GM12864 (cell line): ENCODE data around the gene ADGRL1.

Experiments used
- DNase-seq: peaks from one replicate; pipeline ENCODE4 v3.0.0-alpha.2; 2011; ENCODE audit warnings: low read depth
- H3K4me3 ChIP-seq: 2 replicates; pipeline ENCODE4 v1.5.1; 2011; ENCODE audit warnings: mild to moderate bottlenecking, low read depth, low read length, control low read depth
- CTCF ChIP-seq: IDR thresholded peaks from 2 replicates; pipeline ENCODE4 v1.5.1; 2011; ENCODE audit warnings: low read depth, mild to moderate bottlenecking, moderate library complexity, low read length, control low read depth, inconsistent platforms; ENCODE audit errors: missing control alignments

Gene ADGRL1

GRCh38 chr19:14114439-14114838 lies 91.5 kb downstream of the ADGRL1 start:
- no peak overlapping the region for H3K4me3 ChIP-seq
- no peak for DNase-seq
- no peak for TF ChIP-seq CTCF

- no peak overlapping the region for H3K4me3 ChIP-seq
- peak; percentile 50 for TF ChIP-seq CTCF
- DNase-seq = no peak
Measured at GRCh38 chr19:14113762-14114414, 92.1 kb downstream of the ADGRL1 start.

GRCh38 chr19:14112809-14113385 lies 93.1 kb downstream of the ADGRL1 start:
- TF ChIP-seq CTCF = no peak
- no peak for DNase-seq
- no peak overlapping the region for H3K4me3 ChIP-seq

GRCh38 chr19:14112051-14112808 lies 93.7 kb downstream of the ADGRL1 start:
- no peak overlapping the region for H3K4me3 ChIP-seq
- no peak for TF ChIP-seq CTCF
- DNase-seq = no peak

- TF ChIP-seq CTCF = no peak
- no peak for DNase-seq
- no peak overlapping the region for H3K4me3 ChIP-seq
Measured at GRCh38 chr19:14111486-14111885, 94.5 kb downstream of the ADGRL1 start.

- no peak for TF ChIP-seq CTCF
- H3K4me3 ChIP-seq = no peak overlapping the region
- DNase-seq = no peak
Measured at GRCh38 chr19:14110650-14111049, 95.3 kb downstream of the ADGRL1 start.
